ENCODE measurements around the gene PVRIG.
"Not testable (repeated sequence)": the region's sequence is repeated elsewhere in the genome, so short reads cannot be mapped to it uniquely, and the experiment has no call there.

The PVRIG gene

GRCh38 chr7:100219271-100219737 lies 445 bp upstream of the PVRIG start:
- ChIA-PET CTCF (interaction anchor here (1.1 to 17.7 kb wide), 5 partner anchors 9 to 127 kb away, joined by 3 to 298 read pairs (median 4); no protein-coding TSS in a partner anchor), POLR2A (no interaction called here)
- DNase-seq (ENCODE audit: low read depth, low spot score) = no peak
- no peak overlapping the region for H3K4me3 ChIP-seq (ENCODE audit: low read depth, low read length)
- TF ChIP-seq CTCF (IDR thresholded peaks at IDR 0.05; ENCODE audit: insufficient read depth, low read length, missing control alignments) = no peak

- ChIA-PET POLR2A (no interaction called here), CTCF (interaction anchor here (1.1 to 17.7 kb wide), 3 partner anchors 11 to 125 kb away, joined by 3 to 298 read pairs (median 3); no protein-coding TSS in a partner anchor)
- H3K4me3 ChIP-seq (ENCODE audit: low read depth, low read length) = no peak overlapping the region
- no peak for DNase-seq (ENCODE audit: low read depth, low spot score)
- TF ChIP-seq CTCF (IDR thresholded peaks at IDR 0.05; ENCODE audit: insufficient read depth, low read length, missing control alignments) = no peak
Measured at GRCh38 chr7:100220586-100221230, 959 bp downstream of the PVRIG start.

- no peak for DNase-seq (ENCODE audit: low read depth, low spot score)
- ChIA-PET POLR2A (no interaction called here), CTCF (interaction anchor here (1.4 to 17.7 kb wide), 2 partner anchors 88 to 124 kb away, joined by 3 to 298 read pairs; no protein-coding TSS in a partner anchor)
- no peak overlapping the region for H3K4me3 ChIP-seq (ENCODE audit: low read depth, low read length)
- TF ChIP-seq CTCF (IDR thresholded peaks at IDR 0.05; ENCODE audit: insufficient read depth, low read length, missing control alignments) = no peak
Measured at GRCh38 chr7:100221231-100221718, 1.5 kb downstream of the PVRIG start.

DNA sequence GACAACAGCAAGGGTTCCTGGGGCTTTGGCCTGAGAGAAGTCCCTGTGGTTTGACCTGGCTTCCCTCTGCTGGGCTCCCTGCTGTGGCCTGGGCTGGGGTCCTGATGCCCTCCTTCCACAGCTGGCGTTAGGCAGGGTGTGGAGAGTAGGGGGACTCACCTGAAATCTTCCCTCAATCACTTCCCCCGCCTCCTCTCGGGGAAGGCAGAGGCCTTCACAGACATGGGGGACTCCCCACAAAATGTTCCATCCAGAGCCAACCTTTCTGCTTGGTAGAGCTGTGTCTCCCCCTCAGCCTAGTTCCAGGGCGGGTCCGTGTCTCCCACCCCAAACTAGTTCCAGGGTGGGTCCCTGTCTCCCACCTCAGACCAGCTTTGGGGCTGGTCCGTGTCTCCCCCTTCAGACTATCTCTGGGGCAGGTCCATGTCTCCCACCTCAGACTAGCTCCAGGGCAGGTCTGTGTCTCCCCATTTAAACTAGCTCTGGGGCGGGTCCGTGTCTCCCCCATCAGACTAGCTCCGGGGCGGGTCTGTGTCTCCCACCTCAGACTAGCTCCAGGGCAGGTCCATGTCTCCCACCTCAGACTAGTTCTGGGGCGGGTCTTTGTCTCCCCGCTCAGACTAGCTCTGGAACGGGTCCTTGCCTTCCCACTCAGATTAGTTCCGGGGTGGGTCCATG lies 2.2 kb downstream of the PVRIG start:
- DNase-seq (ENCODE audit: low read depth, low spot score) = no peak
- H3K4me3 ChIP-seq (ENCODE audit: low read depth, low read length) = no peak overlapping the region
- TF ChIP-seq CTCF (IDR thresholded peaks at IDR 0.05; ENCODE audit: insufficient read depth, low read length, missing control alignments) = no peak
- ChIA-PET POLR2A (no interaction called here), CTCF (interaction anchor here (0.9 to 17.7 kb wide), 3 partner anchors 32 to 124 kb away, joined by 3 to 298 read pairs (median 6); no protein-coding TSS in a partner anchor)

DNA sequence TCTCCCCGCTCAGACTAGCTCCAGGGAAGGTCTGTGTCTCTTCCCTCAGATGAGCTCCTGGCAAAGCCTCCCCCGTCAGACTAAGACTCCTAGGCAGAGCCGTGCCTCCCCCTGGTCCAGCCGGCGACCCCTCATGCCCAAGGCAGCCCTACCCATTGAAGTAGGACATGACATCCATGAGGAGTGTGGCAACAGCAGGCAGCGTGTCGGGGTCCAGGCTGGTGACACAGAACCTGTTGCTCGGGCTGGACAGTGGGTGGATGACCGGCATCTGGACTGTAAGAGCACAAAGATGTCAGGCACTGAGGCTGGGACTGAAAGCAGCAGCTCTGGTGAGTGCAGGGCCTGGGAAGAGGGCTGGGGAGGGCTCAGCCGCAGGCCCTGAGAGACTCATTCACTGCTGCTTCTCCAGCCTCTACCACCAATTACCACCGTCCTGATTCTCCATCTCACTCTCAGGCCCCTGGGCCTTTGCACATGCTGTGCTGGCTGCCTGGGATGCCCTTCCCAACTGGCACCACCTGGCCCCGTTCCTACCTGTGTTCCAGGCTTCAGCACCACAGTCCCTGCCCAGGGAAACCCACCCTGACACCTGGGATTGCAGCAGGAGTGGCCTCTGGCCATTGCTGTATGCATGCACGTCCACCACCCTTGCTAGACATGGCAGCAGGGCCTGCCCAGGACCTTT lies 2.8 kb downstream of the PVRIG start:
- ChIA-PET CTCF (interaction anchor here (0.9 to 17.7 kb wide), 2 partner anchors 33 to 89 kb away, joined by 6 to 298 read pairs; no protein-coding TSS in a partner anchor), POLR2A (no interaction called here)
- no peak for DNase-seq (ENCODE audit: low read depth, low spot score)
- H3K4me3 ChIP-seq (ENCODE audit: low read depth, low read length) = no peak overlapping the region
- TF ChIP-seq CTCF (IDR thresholded peaks at IDR 0.05; ENCODE audit: insufficient read depth, low read length, missing control alignments) = no peak

GRCh38 chr7:100223376-100223927 lies 3.7 kb downstream of the PVRIG start:
- CTCF ChIA-PET = interaction anchor here (2.0 to 17.7 kb wide), 2 partner anchors 90 to 91 kb away, joined by 5 to 298 read pairs; no protein-coding TSS in a partner anchor
- H3K4me3 ChIP-seq (ENCODE audit: low read depth, low read length); DNase-seq (ENCODE audit: low read depth, low spot score); POLR2A ChIA-PET: not testable (repeated sequence)

DNA sequence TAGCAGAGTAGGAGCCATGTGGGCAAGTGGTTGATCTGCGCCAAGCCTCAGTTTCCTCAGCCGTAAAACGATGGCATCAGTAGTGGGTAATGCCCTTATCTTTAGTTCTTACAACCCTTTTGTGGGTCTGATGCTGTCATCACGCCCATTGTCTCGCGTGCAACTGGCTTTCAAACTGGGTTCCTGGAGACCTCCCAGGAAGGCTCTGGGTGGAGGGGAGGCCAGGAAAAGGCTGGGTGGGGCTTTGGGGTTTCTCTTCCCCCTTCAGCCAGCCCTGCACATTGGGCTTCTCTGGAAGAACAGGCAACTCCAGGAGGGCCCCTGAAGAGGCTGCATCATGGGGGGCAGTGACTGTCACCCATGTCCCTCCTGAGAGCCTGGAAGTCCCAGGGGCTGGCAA lies 5.1 kb downstream of the PVRIG start:
- CTCF ChIA-PET = interaction anchor here (1.7 to 2.0 kb wide), 2 partner anchors 92 to 94 kb away, joined by 5 read pairs; no protein-coding TSS in a partner anchor
- POLR2A ChIA-PET = not testable (repeated sequence)

GRCh38 chr7:100234660-100235317 lies 15.0 kb downstream of the PVRIG start:
- CTCF ChIA-PET; H3K4me3 ChIP-seq (ENCODE audit: low read depth, low read length); POLR2A ChIA-PET; DNase-seq (ENCODE audit: low read depth, low spot score): not testable (repeated sequence)

More for the DNA sequence above, 5.1 kb downstream of the PVRIG start:
- not testable (repeated sequence) for DNase-seq (ENCODE audit: low read depth, low spot score); H3K4me3 ChIP-seq (ENCODE audit: low read depth, low read length)

GRCh38 chr7:100239975-100240374 lies 20.2 kb downstream of the PVRIG start:
- DNase-seq (ENCODE audit: low read depth, low spot score); H3K4me3 ChIP-seq (ENCODE audit: low read depth, low read length); CTCF ChIA-PET; POLR2A ChIA-PET: not testable (repeated sequence)

Data from AG04449 (cell line).